ENCODE measurements around the gene CLDN6.

The CLDN6 gene

GRCh38 chr16:3020604-3021448 is 2.8 kb upstream of the CLDN6 start:
- no peaks in the 10 kb centered on the region for H3K9me3 ChIP-seq (ENCODE audit: control insufficient read depth, insufficient read depth, low read length)
- TF ChIP-seq CTCF (IDR thresholded peaks at IDR 0.05; ENCODE audit: low read depth, low read length, poor library complexity, severe bottlenecking), result no peak
- H3K9me2 ChIP-seq (replicated peaks; ENCODE audit: control insufficient read depth, low read length), result no peaks in the 10 kb centered on the region
- peaks cover 2% of the 10 kb centered on the region; the same call in 1 of the 2 replicates for H3K36me3 ChIP-seq (ENCODE audit: control insufficient read depth, low read length)
- H4K20me1 ChIP-seq (ENCODE audit: control insufficient read depth, insufficient read depth, low read depth, low read length), result no peaks in the 10 kb centered on the region
- peaks cover 11% of the 10 kb centered on the region; the same call in 1 of the 2 replicates for H3F3A ChIP-seq (ENCODE audit: control insufficient read depth, insufficient read depth)
- peak overlapping the region; percentile 89 for H3K4me2 ChIP-seq (ENCODE audit: low read length)
- no peaks in the 10 kb centered on the region for H3K27me3 ChIP-seq (ENCODE audit: control insufficient read depth, low read length)
- H3K4me1 ChIP-seq (ENCODE audit: control insufficient read depth, low read length), result peaks cover 36% of the 10 kb centered on the region
- peaks cover 5% of the 10 kb centered on the region for H3K79me2 ChIP-seq (ENCODE audit: control insufficient read depth, low read length)
- peak overlapping the region; percentile 68 for H3K4me3 ChIP-seq (ENCODE audit: low read length)
- no peak overlapping the region for H3K27ac ChIP-seq (ENCODE audit: low read depth, low read length)

DNA sequence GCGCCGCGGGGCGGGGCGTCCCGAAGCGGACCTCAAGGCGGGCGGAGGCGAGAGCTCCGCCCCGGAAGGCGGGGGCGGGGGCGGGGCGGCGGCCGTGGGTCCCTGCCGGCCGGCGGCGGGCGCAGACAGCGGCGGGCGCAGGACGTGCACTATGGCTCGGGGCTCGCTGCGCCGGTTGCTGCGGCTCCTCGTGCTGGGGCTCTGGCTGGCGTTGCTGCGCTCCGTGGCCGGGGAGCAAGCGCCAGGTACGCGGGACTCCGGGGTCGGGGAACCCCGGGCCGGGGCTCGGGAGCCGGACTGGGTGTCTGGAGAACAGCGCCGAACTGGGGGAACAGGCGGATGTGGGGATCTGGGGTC is 2.2 kb upstream of the CLDN6 start, which contains the start of gene TNFRSF12A:
TNFRSF12A (plus strand) TSS at position 122 of the 357 bp plus-strand sequence; CDS start at position 152, 30 bp downstream.
- H3F3A ChIP-seq (ENCODE audit: control insufficient read depth, insufficient read depth), result peaks cover 11% of the 10 kb centered on the region; the same call in 1 of the 2 replicates
- H3K36me3 ChIP-seq (ENCODE audit: control insufficient read depth, low read length), result no peaks in the 10 kb centered on the region
- TF ChIP-seq EZH2phosphoT487 (IDR thresholded peaks at IDR 0.05; ENCODE audit: borderline replicate concordance, low read length) (no peak), CTCF (IDR thresholded peaks at IDR 0.05; ENCODE audit: low read depth, low read length, poor library complexity, severe bottlenecking) (peak; percentile 32)
- H3K27ac ChIP-seq (ENCODE audit: low read depth, low read length), result no peak within 1 kb of the TSS
- peak within 1 kb of the TSS; percentile 89 for H3K4me2 ChIP-seq (ENCODE audit: low read length)
- H3K9me3 ChIP-seq (ENCODE audit: control insufficient read depth, insufficient read depth, low read length), result no peaks in the 10 kb centered on the region
- H4K20me1 ChIP-seq (ENCODE audit: control insufficient read depth, insufficient read depth, low read depth, low read length), result no peaks in the 10 kb centered on the region
- H3K27me3 ChIP-seq (ENCODE audit: control insufficient read depth, low read length), result no peaks in the 10 kb centered on the region
- no peaks in the 10 kb centered on the region for H3K9me2 ChIP-seq (replicated peaks; ENCODE audit: control insufficient read depth, low read length)
- peaks cover 36% of the 10 kb centered on the region for H3K4me1 ChIP-seq (ENCODE audit: control insufficient read depth, low read length)
- H3K79me2 ChIP-seq (ENCODE audit: control insufficient read depth, low read length), result peaks cover 3% of the 10 kb centered on the region
- peak within 1 kb of the TSS; percentile 68 for H3K4me3 ChIP-seq (ENCODE audit: low read length)

- H3K27ac ChIP-seq (ENCODE audit: low read depth, low read length), result no peak overlapping the region
Observed at GRCh38 chr16:3019594-3020246, 1.7 kb upstream of the CLDN6 start.

More at GRCh38 chr16:3019594-3020246, 1.7 kb upstream of the CLDN6 start:
- Histone ChIP-seq H3K4me3 (ENCODE audit: low read length) (peak overlapping the region; percentile 68), H4K20me1 (ENCODE audit: control insufficient read depth, insufficient read depth, low read depth, low read length) (no peaks in the 10 kb centered on the region), H3K4me1 (ENCODE audit: control insufficient read depth, low read length) (peaks cover 36% of the 10 kb centered on the region), H3K9me2 (replicated peaks; ENCODE audit: control insufficient read depth, low read length) (no peaks in the 10 kb centered on the region), H3K4me2 (ENCODE audit: low read length) (peak overlapping the region; percentile 89), H3K36me3 (ENCODE audit: control insufficient read depth, low read length) (no peaks in the 10 kb centered on the region), H3F3A (ENCODE audit: control insufficient read depth, insufficient read depth) (peaks cover 11% of the 10 kb centered on the region; the same call in 1 of the 2 replicates), H3K9me3 (ENCODE audit: control insufficient read depth, insufficient read depth, low read length) (no peaks in the 10 kb centered on the region), H3K79me2 (ENCODE audit: control insufficient read depth, low read length) (no peaks in the 10 kb centered on the region), H3K27me3 (ENCODE audit: control insufficient read depth, low read length) (no peaks in the 10 kb centered on the region)
- TF ChIP-seq EZH2phosphoT487 (IDR thresholded peaks at IDR 0.05; ENCODE audit: borderline replicate concordance, low read length), result no peak
- TF ChIP-seq CTCF (IDR thresholded peaks at IDR 0.05; ENCODE audit: low read depth, low read length, poor library complexity, severe bottlenecking), result no peak
